ENCODE data around the gene CACNG4. TPM values are rescaled to one million over a fixed set of nuclear protein-coding genes. Genes with fewer than 3 reads are reported as not detected.
A peak's percentile ranks its signal among the peaks of the same experiment; 100 is the strongest.

Gene CACNG4
- total RNA-seq, 1 experiment from 2014 or later, result 6.3 TPM

DNA sequence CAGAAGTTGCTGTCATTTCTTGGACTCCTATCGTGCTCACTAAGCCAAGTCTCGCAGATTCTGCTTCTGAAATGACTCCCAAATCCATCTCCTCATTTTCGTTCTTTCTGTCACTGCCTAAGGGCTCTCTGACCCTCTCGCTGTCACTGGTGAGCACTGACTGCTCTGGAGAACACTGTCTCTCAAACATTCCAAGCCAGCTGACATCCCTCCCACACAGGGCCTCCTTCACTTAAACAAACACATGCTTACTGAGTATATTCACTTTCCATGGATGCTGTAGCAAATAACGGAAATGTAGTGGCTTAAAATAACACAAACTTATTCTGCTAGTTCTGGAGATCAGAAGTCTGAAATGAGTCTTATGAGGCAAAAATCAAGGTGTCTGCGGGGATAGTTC lies 98.6 kb downstream of the CACNG4 start:
- WGBS (ENCODE audit: extremely low coverage, insufficient read length, low lambda C conversion rate), result no CpG with 5 or more reads among the region's 6 CpGs
- H3K4me1 Mint-ChIP-seq, result peaks cover 5 to 7% of the 10 kb centered on the region in 2 experiments

More for the DNA sequence above, 98.6 kb downstream of the CACNG4 start:
- no peak overlapping the region for H3K18ac ChIP-seq (ENCODE audit: insufficient read length, low read depth, low read length)
- no peak overlapping the region for H2AK5ac ChIP-seq (ENCODE audit: insufficient read length, low read length)
- H2AFZ ChIP-seq (ENCODE audit: low read length), result no peak overlapping the region
- no peak overlapping the region for H2BK12ac ChIP-seq (ENCODE audit: insufficient read length, low read depth, low read length)
- H3K27ac ChIP-seq (ENCODE audit: insufficient read length, low read depth, low read length), result no peak overlapping the region
- H2BK5ac ChIP-seq (ENCODE audit: insufficient read length, low read length), result no peak overlapping the region
- H3K23me2 ChIP-seq (ENCODE audit: insufficient read length, low read depth, low read length, poor library complexity, severe bottlenecking), result no peaks in the 10 kb centered on the region
- peaks cover 0 to 2% of the 10 kb centered on the region in 2 experiments; a peak in 2 of 5 replicates for H3K9me3 Mint-ChIP-seq
- no peak overlapping the region for H3K14ac ChIP-seq (ENCODE audit: insufficient read depth, low read length)
- H3K36me3 Mint-ChIP-seq (ENCODE audit: insufficient read depth in 1 of 3, low read depth in 3 of 3), result no peaks in the 10 kb centered on the region
- no peak overlapping the region for H4K5ac ChIP-seq (ENCODE audit: insufficient read length, low read depth, low read length)
- no peak overlapping the region for H3K4ac ChIP-seq (ENCODE audit: low read depth, low read length)
- H2BK120ac ChIP-seq (ENCODE audit: low read depth, low read length, poor library complexity, severe bottlenecking), result no peak overlapping the region
- H3K79me2 ChIP-seq (ENCODE audit: insufficient read depth, low read length), result no peaks in the 10 kb centered on the region
- H2BK15ac ChIP-seq (ENCODE audit: low read depth, low read length), result no peak overlapping the region
- H3K56ac ChIP-seq (ENCODE audit: insufficient read length, low read depth, low read length), result no peak overlapping the region
- H2BK20ac ChIP-seq (ENCODE audit: low read depth, low read length, poor library complexity, severe bottlenecking), result no peak overlapping the region
- DNase-seq, result peak; percentile 20
- H3K27me3 ChIP-seq (ENCODE audit: insufficient read depth, low read length), result no peaks in the 10 kb centered on the region
- TF ChIP-seq, protein P1, sequence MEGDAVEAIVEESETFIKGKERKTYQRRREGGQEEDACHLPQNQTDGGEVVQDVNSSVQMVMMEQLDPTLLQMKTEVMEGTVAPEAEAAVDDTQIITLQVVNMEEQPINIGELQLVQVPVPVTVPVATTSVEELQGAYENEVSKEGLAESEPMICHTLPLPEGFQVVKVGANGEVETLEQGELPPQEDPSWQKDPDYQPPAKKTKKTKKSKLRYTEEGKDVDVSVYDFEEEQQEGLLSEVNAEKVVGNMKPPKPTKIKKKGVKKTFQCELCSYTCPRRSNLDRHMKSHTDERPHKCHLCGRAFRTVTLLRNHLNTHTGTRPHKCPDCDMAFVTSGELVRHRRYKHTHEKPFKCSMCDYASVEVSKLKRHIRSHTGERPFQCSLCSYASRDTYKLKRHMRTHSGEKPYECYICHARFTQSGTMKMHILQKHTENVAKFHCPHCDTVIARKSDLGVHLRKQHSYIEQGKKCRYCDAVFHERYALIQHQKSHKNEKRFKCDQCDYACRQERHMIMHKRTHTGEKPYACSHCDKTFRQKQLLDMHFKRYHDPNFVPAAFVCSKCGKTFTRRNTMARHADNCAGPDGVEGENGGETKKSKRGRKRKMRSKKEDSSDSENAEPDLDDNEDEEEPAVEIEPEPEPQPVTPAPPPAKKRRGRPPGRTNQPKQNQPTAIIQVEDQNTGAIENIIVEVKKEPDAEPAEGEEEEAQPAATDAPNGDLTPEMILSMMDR (conservative IDR thresholded peaks at IDR 0.05), result no peak
- H3K4me2 ChIP-seq (ENCODE audit: insufficient read depth, insufficient read length, low read length), result no peak overlapping the region
- H3K79me1 ChIP-seq (ENCODE audit: insufficient read depth, low read depth, low read length, poor library complexity, severe bottlenecking), result no peaks in the 10 kb centered on the region
- no peaks in the 10 kb centered on the region for H4K20me1 ChIP-seq (ENCODE audit: control insufficient read depth, insufficient read depth, insufficient read length)
- H4K91ac ChIP-seq (ENCODE audit: insufficient read length, low read depth, low read length), result no peak overlapping the region
- no peak overlapping the region for H3T11ph ChIP-seq (ENCODE audit: low read length)
- no peak overlapping the region for H3K9ac ChIP-seq (ENCODE audit: extremely low read depth, insufficient read length, low read length)
- no peak overlapping the region for H3K4me3 Mint-ChIP-seq
- H3K27ac Mint-ChIP-seq, result no peak overlapping the region
- no peak overlapping the region for H4K8ac ChIP-seq (replicated peaks; ENCODE audit: insufficient read length, low read depth, low read length)
- no peaks in the 10 kb centered on the region for H3K27me3 Mint-ChIP-seq (ENCODE audit: low read depth)
- no peak overlapping the region for H3K23ac ChIP-seq (ENCODE audit: insufficient read length, low read depth, low read length)
- H3K4me1 ChIP-seq (ENCODE audit: insufficient read depth, low read length), result no peaks in the 10 kb centered on the region; the same call in 1 of the 2 replicates
- H3K9me3 ChIP-seq (ENCODE audit: control insufficient read depth, low read depth, low read length), result no peaks in the 10 kb centered on the region

All from H9 (cell line).